HG03175 (cell line): ENCODE results near the gene RD3L.

Experiments
- ATAC-seq: cut with Tn5 transposase; IDR thresholded peaks from one replicate; pipeline ENCODE4 v1.9.1; 2021; ENCODE audit warnings: mild to moderate bottlenecking, moderate library complexity; ENCODE audit not compliant: unreplicated experiment

The RD3L gene

GRCh38 chr14:103897075-103897947, 45.0 kb downstream of the RD3L start:
- ATAC-seq = no peak

- no peak for ATAC-seq
Observed at GRCh38 chr14:103896578-103896977, 45.8 kb downstream of the RD3L start.

GRCh38 chr14:103894723-103895059, 47.6 kb downstream of the RD3L start:
- no peak for ATAC-seq

- no peak for ATAC-seq
Observed at GRCh38 chr14:103894034-103894722, 48.2 kb downstream of the RD3L start.

- ATAC-seq = no peak
Observed at GRCh38 chr14:103892247-103892646, 50.1 kb downstream of the RD3L start.

- no peak for ATAC-seq
Observed at GRCh38 chr14:103891667-103892215, 50.6 kb downstream of the RD3L start.

- no peak for ATAC-seq
Observed at GRCh38 chr14:103890821-103891666, 51.3 kb downstream of the RD3L start.
